Measurements from ENCODE around the gene BLID. TPM values are rescaled to one million over a fixed set of nuclear protein-coding genes. Genes with fewer than 3 reads are reported as not detected.

Gene BLID
- total RNA-seq, 1 donor from 2014 or later, result 0.82 TPM

DNA sequence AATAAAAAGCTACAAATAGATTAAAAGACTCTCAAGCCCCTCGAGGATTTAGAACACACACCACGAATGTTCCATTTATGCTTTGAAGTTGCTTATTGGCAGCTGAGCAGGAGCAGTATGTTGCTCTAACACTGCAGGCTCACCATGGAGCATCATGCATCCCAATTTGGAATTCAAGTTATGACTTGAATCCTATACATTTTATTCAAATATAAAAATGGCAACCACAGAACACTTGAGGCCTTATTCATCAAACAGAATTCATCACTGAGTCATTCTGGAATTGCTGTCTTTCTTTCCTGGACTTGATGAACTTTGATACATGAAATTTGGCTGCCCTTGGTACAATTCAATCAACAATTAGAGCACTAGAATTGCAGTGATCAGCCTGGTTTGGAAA is 24.5 kb upstream of the BLID start:
- DNase-seq (ENCODE audit: extremely low read depth, low read depth, low spot score), result no peak

DNA sequence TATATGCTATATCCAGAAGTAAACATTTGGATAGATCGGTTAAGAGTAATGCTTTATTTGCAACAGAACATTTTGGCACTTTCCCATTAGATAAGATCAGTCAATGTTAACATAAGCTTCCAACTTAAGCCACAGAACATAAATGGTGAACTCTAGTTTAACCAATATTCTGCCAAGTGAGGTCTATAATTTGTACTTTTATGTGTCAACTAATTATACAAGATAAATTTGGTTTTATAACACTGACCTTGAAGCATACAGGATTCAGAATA is 23.5 kb upstream of the BLID start:
- no peak for DNase-seq (ENCODE audit: extremely low read depth, low read depth, low spot score)

DNA sequence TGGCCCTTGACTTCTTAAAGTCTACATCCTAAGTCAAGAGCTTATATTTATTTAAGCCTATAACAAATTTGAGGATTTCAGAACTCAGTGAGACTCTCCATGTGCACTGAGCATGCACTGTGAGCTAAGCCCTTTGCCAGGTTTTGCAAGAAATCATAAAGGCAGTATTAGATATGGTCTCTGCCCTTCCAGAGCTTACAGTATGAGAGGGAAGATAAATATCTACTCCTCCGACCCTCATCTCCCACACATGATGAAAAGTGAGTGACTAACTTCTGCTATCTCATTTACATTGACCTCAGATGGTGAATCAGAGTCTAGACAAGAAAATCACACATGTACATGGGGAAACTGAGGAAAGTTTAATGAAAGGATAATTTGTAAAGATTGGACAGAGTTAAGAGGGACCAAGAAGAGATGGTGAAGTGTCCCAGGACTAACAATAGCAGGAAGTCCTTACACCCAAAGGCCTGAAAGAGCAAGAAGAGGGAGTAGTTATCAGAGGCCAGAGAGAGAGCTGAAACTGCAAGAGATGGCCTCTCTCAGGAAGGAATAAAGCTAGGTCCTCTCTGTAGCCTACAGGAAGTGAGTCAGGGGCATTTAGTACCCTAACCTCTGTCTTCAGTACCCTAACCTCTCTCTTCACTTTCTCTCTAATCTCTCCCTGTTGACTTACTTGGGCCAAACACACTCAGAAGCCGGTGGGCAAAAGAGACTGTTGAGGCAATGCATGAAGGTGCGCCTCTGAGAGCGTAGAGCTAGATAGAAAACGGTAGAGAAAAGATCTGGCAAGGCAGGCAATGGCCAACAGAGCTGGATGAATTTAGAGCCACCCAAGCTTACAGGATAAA is 23.0 kb upstream of the BLID start:
- DNase-seq (ENCODE audit: extremely low read depth, low read depth, low spot score), result no peak

DNA sequence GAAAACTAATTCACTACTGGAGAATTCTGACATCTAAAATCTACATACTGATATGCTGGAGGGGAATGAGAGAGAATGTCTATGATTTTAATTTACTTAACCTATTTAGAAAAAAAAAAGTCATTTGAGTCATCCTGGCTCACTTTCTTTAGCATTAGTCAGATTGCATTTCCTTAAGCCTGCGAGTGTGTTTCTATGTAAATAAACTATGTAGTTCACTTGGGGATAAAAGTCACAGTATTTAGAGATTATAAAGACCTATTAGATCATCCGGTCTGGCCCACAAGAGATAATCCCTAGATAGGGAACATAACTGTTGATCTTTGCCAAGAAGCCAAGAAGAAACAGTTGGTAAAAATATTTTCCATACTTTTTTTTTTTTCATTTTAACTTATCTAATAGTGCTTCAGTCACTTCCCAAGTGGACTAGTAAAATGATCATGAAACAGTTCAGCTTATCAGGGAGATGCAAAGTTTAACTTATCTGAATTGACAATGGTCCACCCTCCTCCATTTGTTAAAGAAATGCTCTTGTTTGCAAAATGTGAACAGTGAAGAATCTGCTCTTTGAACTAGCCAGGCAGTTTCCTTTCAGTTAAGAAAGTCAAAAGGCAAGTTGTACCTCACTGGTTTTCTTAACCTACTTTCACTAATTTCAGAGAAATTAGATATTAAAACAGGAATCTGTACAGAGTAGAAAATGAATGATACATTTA is 21.2 kb upstream of the BLID start:
- DNase-seq (ENCODE audit: extremely low read depth, low read depth, low spot score), result no peak

DNA sequence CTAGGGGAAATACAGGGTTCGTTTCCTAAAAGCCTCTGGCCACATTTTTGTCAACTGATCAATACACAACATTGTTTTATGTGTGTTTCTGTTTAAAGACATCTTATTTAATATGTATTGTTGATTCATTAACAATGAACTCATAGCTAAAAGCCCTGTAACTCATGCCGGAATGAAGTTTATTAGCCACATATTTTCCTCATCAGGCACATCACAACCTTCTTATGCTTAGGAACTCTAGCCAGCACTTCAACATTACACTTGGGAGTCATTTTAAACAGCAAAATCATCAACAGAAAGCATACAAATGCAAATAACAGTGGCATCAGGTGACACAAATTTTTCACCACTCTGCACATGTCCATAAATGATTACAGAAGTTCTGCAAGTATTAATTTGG is 15.1 kb upstream of the BLID start:
- no peak for DNase-seq (ENCODE audit: extremely low read depth, low read depth, low spot score)

GRCh38 chr11:122128146-122128545 is 12.1 kb upstream of the BLID start:
- DNase-seq (ENCODE audit: extremely low read depth, low read depth, low spot score), result no peak

DNA sequence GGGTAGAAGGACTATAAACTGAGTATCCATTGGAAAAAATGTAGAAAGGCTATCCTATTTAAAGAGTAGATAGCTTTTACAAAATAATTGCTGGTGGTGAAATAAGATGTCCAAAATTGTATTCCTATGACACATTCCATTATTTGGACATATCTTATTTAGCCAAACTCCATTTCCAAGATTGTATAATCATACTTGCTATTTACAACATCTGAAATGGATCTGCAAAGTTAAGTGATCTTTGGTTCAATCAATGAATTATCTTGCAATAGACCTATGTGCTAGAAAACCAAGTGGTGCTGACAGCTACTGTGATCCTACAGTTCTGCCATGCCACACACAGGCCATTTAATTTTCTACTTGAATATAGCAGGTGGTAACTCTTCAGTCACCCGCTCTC is 11.0 kb upstream of the BLID start:
- DNase-seq (ENCODE audit: extremely low read depth, low read depth, low spot score), result no peak

GRCh38 chr11:122126024-122126688 is 10.1 kb upstream of the BLID start:
- no peak for DNase-seq (ENCODE audit: extremely low read depth, low read depth, low spot score)

GRCh38 chr11:122123263-122123929 is 7.4 kb upstream of the BLID start:
- no peak for DNase-seq (ENCODE audit: extremely low read depth, low read depth, low spot score)

- DNase-seq (ENCODE audit: extremely low read depth, low read depth, low spot score), result no peak
Observed at GRCh38 chr11:122122179-122122578, 6.2 kb upstream of the BLID start.

DNA sequence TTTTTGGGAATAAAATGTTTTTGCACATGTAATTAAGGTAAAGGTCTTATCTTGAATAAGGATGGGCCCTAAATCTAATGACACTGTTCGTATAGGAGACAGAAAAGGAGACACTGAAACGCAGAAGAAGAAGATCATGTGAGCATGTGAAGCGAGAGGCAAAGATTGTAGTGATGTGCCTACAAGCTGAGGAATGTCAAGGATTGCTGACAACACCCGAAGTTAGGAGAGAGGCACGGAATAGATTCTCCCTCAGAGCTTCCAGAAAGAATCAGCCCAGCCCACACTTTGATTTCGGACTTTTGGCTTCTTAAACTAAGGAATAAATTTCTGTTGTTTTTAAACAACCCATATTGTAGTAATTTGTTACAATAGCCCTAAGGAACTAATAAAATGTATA is 4.1 kb upstream of the BLID start:
- DNase-seq (ENCODE audit: extremely low read depth, low read depth, low spot score), result no peak

DNA sequence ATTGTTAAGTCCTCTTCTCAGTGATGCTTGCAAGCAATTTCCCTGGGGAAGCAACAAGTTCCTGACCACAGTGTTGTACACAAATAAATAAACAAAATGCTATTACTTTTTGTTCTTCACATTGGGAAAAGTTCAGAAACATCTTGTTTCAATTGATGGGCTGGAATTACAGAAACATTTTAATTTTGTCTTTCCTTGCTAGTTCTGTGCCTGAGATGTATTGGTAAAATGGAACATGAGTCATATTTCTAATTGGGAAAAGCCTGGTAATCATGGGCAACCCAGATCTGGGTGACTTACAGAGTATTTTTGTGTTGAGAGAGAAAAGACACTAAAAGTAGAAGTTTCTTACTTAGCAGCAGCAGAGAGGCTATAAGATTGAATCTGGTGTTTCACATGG is 576 bp upstream of the BLID start:
- DNase-seq (ENCODE audit: extremely low read depth, low read depth, low spot score), result no peak

DNA sequence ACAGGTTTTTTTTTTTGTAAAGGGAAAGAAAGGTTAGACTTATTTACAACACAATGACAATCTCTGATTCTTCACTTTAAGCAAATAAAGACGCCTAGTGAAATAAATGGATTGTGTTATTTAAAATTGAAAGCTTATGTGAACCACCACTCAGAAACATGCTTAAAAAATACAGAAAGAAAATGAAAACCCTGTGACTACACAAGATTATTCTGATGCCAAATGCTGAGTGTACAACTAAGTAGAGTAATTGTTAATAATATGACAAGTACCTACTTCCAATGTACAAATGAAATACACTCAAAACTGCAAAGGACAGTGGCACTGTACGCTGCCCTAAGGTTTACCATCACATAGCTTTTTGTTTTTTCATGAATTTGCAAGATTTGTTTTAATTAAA is 1.0 kb downstream of the BLID start:
- no peak for DNase-seq (ENCODE audit: extremely low read depth, low read depth, low spot score)

DNA sequence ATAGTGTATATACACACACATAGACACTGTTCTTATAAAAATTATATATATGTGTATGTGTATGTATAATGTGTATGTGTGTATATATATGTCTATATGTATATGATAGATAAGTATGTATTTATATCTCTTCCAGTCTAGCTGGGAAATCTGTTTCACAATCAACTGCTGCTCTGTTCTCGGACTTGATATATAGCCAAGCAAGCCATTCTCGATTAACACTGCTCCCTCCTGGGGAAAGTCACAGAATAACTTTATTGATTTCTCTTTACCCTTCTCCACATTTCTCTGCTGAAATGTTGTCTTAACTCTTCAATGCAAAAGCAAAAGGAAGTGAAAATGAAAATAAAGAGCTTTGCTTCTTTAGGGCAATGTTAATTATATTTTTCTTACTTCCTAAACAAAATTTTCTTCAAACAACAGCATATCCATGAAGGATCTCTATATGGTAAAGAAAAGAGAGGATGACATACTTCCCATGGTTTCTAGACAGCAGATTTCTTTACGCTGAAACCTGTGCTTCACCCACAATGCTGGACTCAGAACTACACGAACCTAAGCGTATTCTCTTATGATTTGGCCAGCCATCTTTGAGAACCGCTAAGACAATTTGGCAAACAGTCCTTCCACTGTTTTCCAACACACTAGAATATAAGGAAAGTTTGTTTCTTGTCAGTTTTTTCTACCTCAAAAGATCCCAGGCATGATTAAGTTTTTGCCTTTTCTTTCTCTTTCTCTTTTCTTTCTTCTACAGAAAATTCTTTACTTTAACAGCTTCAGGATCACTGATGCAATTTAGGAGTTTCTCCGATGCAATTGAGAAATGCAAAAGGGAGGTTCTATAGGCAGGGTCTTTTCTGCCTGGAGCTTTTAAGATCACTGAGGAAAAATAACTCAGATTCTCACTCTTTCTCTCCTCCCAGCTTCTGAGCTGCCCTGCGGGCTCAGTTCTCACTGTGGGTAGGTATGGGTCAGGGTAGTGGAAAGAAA is 1.9 kb downstream of the BLID start:
- DNase-seq (ENCODE audit: extremely low read depth, low read depth, low spot score), result no peak

- DNase-seq (ENCODE audit: extremely low read depth, low read depth, low spot score), result no peak
Observed at GRCh38 chr11:122112470-122113365, 3.3 kb downstream of the BLID start.

DNA sequence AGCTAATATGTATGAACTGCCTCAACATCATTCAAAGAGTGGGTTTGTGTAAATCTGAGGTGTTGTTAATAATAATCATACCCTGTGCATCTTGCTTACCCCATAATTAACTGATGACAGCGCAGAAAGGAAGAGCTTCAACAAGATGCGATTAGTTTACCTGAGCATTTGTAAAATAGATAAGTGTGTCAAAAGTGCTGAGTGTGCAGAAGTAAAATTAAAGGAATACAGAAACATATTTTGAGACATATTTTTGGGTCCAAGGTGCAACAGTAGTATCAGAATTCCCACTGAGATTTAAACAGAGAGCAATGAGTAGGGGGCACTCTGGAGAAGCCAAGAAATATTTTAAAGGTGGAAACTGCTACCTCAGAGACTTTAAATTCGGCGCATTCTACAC is 6.1 kb downstream of the BLID start:
- DNase-seq (ENCODE audit: extremely low read depth, low read depth, low spot score), result no peak

DNA sequence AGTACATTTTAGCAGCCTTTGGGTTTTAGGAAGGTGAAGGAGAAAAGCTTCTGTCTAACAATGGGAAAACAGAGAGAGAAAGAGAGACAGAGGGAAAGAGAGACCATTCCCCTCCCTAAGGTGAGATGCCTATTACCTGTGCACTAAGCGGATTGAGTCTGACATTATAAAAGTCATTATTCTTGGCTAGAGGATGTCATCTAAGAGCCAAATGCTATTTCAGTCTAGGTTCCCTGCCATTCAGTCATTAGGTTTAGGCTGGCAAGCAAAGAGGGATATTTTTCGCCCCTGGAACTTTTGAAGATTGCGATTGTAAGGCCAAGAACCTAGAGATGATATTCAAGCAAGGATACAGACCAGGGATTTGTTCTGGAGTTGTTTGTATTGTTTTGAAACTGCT is 7.2 kb downstream of the BLID start:
- DNase-seq (ENCODE audit: extremely low read depth, low read depth, low spot score), result no peak

GRCh38 chr11:122108192-122108799 is 7.7 kb downstream of the BLID start:
- DNase-seq (ENCODE audit: extremely low read depth, low read depth, low spot score), result no peak

GRCh38 chr11:122107566-122107965 is 8.4 kb downstream of the BLID start:
- DNase-seq (ENCODE audit: extremely low read depth, low read depth, low spot score), result no peak

Measured in glomerular endothelial cell (primary cell).